ENCODE results near the gene AKR1C1. TPM values are rescaled to one million over a fixed set of nuclear protein-coding genes. Genes with fewer than 3 reads are reported as not detected.
"Not testable (repeated sequence)": the region's sequence is repeated elsewhere in the genome, so short reads cannot be mapped to it uniquely, and the experiment has no call there.

AKR1C1 gene
- total RNA-seq, 1 donor from 2014 or later, result 63.2 TPM

- not testable (repeated sequence) for H3K4me3 ChIP-seq (ENCODE audit: low read depth, low read length); DNase-seq (ENCODE audit: low read depth); FAIRE-seq
Measured at GRCh38 chr10:5021624-5022290, 58.5 kb downstream of the AKR1C1 start.

DNA sequence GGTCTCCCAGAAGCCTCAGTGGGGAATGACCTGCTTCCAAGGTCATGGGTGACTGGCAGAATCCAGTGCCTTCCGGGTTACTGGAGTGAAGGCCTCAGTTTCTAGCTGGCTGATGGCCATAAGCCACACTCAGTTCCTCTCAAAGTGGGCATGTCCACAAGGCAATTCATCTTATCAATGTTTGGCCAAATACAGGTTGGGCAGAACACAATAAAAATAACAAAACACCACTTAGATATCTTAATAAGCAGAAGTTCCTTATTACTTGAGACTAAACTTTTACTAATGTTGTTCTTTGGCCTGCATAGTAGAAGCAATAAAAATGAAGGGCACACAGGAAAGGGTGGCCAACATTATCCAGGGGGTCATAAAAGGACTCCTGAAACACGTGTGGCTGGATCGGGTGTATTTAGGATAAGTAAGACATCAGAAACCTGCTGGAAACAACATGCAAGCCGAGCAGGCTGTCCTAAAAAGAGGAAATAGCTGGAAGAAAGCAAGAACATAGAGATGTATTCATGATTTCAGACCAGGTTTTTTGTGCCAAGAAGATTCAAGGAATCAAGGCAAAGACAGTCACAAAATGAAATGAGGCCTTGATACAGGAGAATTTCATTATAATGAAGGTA, 60.1 kb downstream of the AKR1C1 start:
- DNase-seq (ENCODE audit: low read depth) (no peak), FAIRE-seq (no peak)
- H3K36me3 ChIP-seq (ENCODE audit: control insufficient read depth, insufficient read depth, low read length), result no peaks in the 10 kb centered on the region
- no peak overlapping the region for H3K4me3 ChIP-seq (ENCODE audit: low read depth, low read length)
- no peaks in the 10 kb centered on the region for H3K27me3 ChIP-seq (ENCODE audit: control insufficient read depth, insufficient read depth, low read length)
- no peak for TF ChIP-seq CTCF (IDR thresholded peaks at IDR 0.05; ENCODE audit: insufficient read depth, low read length, severe bottlenecking)

More at GRCh38 chr10:5021624-5022290, 58.5 kb downstream of the AKR1C1 start:
- H3K27me3 ChIP-seq (ENCODE audit: control insufficient read depth, insufficient read depth, low read length); H3K36me3 ChIP-seq (ENCODE audit: control insufficient read depth, insufficient read depth, low read length): not testable (repeated sequence)

DNA sequence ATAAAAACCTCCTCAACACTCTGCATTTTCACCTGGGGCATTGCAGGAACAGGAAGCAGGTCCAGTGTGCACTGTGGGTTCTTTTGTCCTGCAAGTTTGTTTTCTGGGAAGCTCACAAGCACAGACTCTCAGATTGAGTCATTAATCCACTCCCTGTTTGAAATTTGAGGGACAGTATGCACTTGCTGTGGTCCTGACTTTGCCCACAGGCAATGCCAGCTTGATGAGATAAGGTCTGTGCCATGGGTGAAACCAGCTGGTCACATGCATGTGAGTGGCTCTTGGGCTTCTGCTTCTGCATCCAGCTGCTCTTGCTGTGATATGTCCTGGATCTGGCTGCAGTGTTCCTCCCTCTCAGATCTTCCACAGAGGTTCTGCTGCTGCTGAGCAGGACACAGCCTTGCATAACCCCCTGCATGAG, 62.3 kb downstream of the AKR1C1 start:
- not testable (repeated sequence) for FAIRE-seq
- peak; percentile 46 for DNase-seq (ENCODE audit: low read depth)

DNA sequence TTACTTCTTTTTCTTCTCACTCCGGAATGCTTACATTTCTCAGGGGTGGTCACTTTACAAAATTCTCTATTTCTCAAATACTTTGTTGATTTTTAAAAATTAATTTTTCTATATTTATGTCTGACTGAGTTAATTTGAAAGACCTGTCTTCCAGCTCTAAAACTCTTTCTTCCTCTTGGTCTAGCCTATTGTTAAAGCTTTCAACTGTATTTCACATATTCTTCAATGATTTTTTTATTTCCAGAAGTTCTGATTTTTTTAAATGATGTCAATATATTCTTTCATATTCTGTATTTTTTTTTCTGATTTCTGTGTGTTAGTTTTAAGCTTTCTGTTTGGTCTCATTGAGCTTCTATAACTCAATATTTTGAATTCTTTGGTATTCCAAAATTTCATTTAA, 67.8 kb downstream of the AKR1C1 start:
- H3K36me3 ChIP-seq (ENCODE audit: control insufficient read depth, insufficient read depth, low read length), result no peaks in the 10 kb centered on the region
- no peak overlapping the region for H3K4me3 ChIP-seq (ENCODE audit: low read depth, low read length)
- TF ChIP-seq CTCF (IDR thresholded peaks at IDR 0.05; ENCODE audit: insufficient read depth, low read length, severe bottlenecking), result no peak
- no peak for FAIRE-seq
- no peak for DNase-seq (ENCODE audit: low read depth)
- no peaks in the 10 kb centered on the region for H3K27me3 ChIP-seq (ENCODE audit: control insufficient read depth, insufficient read depth, low read length)

More for the DNA sequence above, 62.3 kb downstream of the AKR1C1 start:
- H3K4me3 ChIP-seq (ENCODE audit: low read depth, low read length); H3K36me3 ChIP-seq (ENCODE audit: control insufficient read depth, insufficient read depth, low read length); H3K27me3 ChIP-seq (ENCODE audit: control insufficient read depth, insufficient read depth, low read length): not testable (repeated sequence)

- DNase-seq (ENCODE audit: low read depth); H3K36me3 ChIP-seq (ENCODE audit: control insufficient read depth, insufficient read depth, low read length); H3K4me3 ChIP-seq (ENCODE audit: low read depth, low read length); FAIRE-seq; H3K27me3 ChIP-seq (ENCODE audit: control insufficient read depth, insufficient read depth, low read length): not testable (repeated sequence)
Measured at GRCh38 chr10:5031588-5031987, 68.4 kb downstream of the AKR1C1 start.

GRCh38 chr10:5032444-5032843, 69.2 kb downstream of the AKR1C1 start:
- not testable (repeated sequence) for H3K36me3 ChIP-seq (ENCODE audit: control insufficient read depth, insufficient read depth, low read length); DNase-seq (ENCODE audit: low read depth); H3K27me3 ChIP-seq (ENCODE audit: control insufficient read depth, insufficient read depth, low read length); H3K4me3 ChIP-seq (ENCODE audit: low read depth, low read length); FAIRE-seq

Other genes starting within 250 kb of the AKR1C1 start
- 4.2 and 6.1 TPM in 2 replicates for gene AKR1E2, start 137.2 kb upstream of the AKR1C1 start, total RNA-seq
- gene AKR1C2, start 40.4 kb downstream of the AKR1C1 start, total RNA-seq, result 191 and 222 TPM in 2 replicates
- gene AKR1C3, start 131.0 kb downstream of the AKR1C1 start, total RNA-seq, result 45.5 and 69.5 TPM in 2 replicates
- 0.26 TPM in 1 of 2 replicates, not detected in the other for gene AKR1C8, start 221.7 kb downstream of the AKR1C1 start, total RNA-seq
- not detected in 2 replicates for gene AKR1C4, start 233.4 kb downstream of the AKR1C1 start, total RNA-seq

Data from bronchial epithelial cell (primary cell).